ENCODE results near the gene RANBP3L. TPM values are rescaled to one million over a fixed set of nuclear protein-coding genes. Genes with fewer than 3 reads are reported as not detected.

The RANBP3L gene, protein sequence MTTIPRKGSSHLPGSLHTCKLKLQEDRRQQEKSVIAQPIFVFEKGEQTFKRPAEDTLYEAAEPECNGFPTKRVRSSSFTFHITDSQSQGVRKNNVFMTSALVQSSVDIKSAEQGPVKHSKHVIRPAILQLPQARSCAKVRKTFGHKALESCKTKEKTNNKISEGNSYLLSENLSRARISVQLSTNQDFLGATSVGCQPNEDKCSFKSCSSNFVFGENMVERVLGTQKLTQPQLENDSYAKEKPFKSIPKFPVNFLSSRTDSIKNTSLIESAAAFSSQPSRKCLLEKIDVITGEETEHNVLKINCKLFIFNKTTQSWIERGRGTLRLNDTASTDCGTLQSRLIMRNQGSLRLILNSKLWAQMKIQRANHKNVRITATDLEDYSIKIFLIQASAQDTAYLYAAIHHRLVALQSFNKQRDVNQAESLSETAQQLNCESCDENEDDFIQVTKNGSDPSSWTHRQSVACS
- polyA plus RNA-seq (2012; rRNA removed): not detected in 2 replicates
- polyA plus RNA-seq (2012; cell fraction: cytosol; rRNA removed): not detected in 2 replicates
- not detected in 2 replicates for polyA plus RNA-seq (2012; cell fraction: nucleus; rRNA removed)

GRCh38 chr5:36301858-36302603, at the start of gene RANBP3L:
TSS of gene RANBP3L (minus strand) at chr5:36301902. CDS start at chr5:36301416, 486 bp downstream.
- ChIA-PET POLR2A (no interaction called here), CTCF (interaction anchor here (1.5 to 2.6 kb wide), 4 partner anchors 36 to 223 kb away, joined by 4 to 7 read pairs (median 6); no protein-coding TSS in a partner anchor)
- Histone ChIP-seq H3F3A (replicated peaks; ENCODE audit: insufficient read depth) (no peaks in the 10 kb centered on the region), H3K79me2 (ENCODE audit: insufficient read depth) (no peaks in the 10 kb centered on the region), H4K20me1 (ENCODE audit: insufficient read depth) (no peaks in the 10 kb centered on the region), H3K9ac (no peak within 1 kb of the TSS), H2AFZ (ENCODE audit: low read depth) (no peak within 1 kb of the TSS), H3K36me3 (replicated peaks in 1 of 2; ENCODE audit: control insufficient read depth in 1 of 2, insufficient read depth in 2 of 2, low read length in 1 of 2) (no peaks in the 10 kb centered on the region), H3K4me3 (ENCODE audit: low read depth in 2 of 2, low read length in 1 of 2) (peak within 1 kb of the TSS in 1 of 2 experiments; percentile 5; a peak in 2 of 4 replicates), H3K27ac (ENCODE audit: low read depth in 2 of 2, low read length in 1 of 2) (no peak within 1 kb of the TSS), H3K4me2 (peak within 1 kb of the TSS; percentile 26; the same call in 1 of the 2 replicates), H3K9me3 (no peaks in the 10 kb centered on the region), H3K27me3 (ENCODE audit: insufficient read depth) (no peaks in the 10 kb centered on the region), H3K4me1 (ENCODE audit: control insufficient read depth in 1 of 2, insufficient read depth in 2 of 2, low read depth in 1 of 2, low read length in 1 of 2) (no peaks in the 10 kb centered on the region; a peak in 2 of 4 replicates), H3K9me2 (no peaks in the 10 kb centered on the region)
- TF ChIP-seq USF2 (IDR thresholded peaks at IDR 0.05; ENCODE audit: borderline replicate concordance, low read depth, low read length): no peak
- no peak for TF ChIP-seq ZBTB33 (IDR thresholded peaks at IDR 0.05; ENCODE audit: borderline replicate concordance, low read depth)
- TF ChIP-seq FOXJ3 (CRISPR knock-in tag; IDR thresholded peaks at IDR 0.05): no peak
- no peak for TF ChIP-seq EP300 (IDR thresholded peaks at IDR 0.05; ENCODE audit: borderline replicate concordance in 1 of 2, low read depth in 1 of 2, low read length in 1 of 2)
- TF ChIP-seq NRF1 (IDR thresholded peaks at IDR 0.05; ENCODE audit: low read depth, low read length): no peak
- TF ChIP-seq CHD2 (IDR thresholded peaks at IDR 0.05; ENCODE audit: low read length, partially characterized antibody): no peak
- no peak for TF ChIP-seq GATA2 (CRISPR knock-in tag; IDR thresholded peaks at IDR 0.05)
- no peak for TF ChIP-seq JUND (IDR thresholded peaks at IDR 0.05)
- TF ChIP-seq SMC3 (IDR thresholded peaks at IDR 0.05; ENCODE audit: low read depth, low read length): no peak
- TF ChIP-seq, protein P1, sequence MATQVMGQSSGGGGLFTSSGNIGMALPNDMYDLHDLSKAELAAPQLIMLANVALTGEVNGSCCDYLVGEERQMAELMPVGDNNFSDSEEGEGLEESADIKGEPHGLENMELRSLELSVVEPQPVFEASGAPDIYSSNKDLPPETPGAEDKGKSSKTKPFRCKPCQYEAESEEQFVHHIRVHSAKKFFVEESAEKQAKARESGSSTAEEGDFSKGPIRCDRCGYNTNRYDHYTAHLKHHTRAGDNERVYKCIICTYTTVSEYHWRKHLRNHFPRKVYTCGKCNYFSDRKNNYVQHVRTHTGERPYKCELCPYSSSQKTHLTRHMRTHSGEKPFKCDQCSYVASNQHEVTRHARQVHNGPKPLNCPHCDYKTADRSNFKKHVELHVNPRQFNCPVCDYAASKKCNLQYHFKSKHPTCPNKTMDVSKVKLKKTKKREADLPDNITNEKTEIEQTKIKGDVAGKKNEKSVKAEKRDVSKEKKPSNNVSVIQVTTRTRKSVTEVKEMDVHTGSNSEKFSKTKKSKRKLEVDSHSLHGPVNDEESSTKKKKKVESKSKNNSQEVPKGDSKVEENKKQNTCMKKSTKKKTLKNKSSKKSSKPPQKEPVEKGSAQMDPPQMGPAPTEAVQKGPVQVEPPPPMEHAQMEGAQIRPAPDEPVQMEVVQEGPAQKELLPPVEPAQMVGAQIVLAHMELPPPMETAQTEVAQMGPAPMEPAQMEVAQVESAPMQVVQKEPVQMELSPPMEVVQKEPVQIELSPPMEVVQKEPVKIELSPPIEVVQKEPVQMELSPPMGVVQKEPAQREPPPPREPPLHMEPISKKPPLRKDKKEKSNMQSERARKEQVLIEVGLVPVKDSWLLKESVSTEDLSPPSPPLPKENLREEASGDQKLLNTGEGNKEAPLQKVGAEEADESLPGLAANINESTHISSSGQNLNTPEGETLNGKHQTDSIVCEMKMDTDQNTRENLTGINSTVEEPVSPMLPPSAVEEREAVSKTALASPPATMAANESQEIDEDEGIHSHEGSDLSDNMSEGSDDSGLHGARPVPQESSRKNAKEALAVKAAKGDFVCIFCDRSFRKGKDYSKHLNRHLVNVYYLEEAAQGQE (IDR thresholded peaks at IDR 0.05; ENCODE audit: low read depth, low read length): no peak
- TF ChIP-seq RFX5 (IDR thresholded peaks at IDR 0.05; ENCODE audit: low read length): no peak
- TF ChIP-seq TAF1 (IDR thresholded peaks at IDR 0.05; ENCODE audit: borderline replicate concordance, low read depth, low read length): no peak
- no peak for TF ChIP-seq TEAD4 (IDR thresholded peaks at IDR 0.05; ENCODE audit: borderline replicate concordance, insufficient read depth)
- no peak for DNase-seq
- WGBS (ENCODE audit: low lambda C conversion rate): 32% methylated on average over 5 of the region's 5 CpGs
